Fibroblast of peridontal ligament (primary cell): ENCODE measurements around the gene FRG2C.
"Not testable (repeated sequence)": the region's sequence is repeated elsewhere in the genome, so short reads cannot be mapped to it uniquely, and the experiment has no call there.

Experiments used
- DNase-seq: peaks from one replicate; pipeline ENCODE4 v3.0.0-alpha.2; 2010; ENCODE audit errors: extremely low read depth

The FRG2C gene

DNA sequence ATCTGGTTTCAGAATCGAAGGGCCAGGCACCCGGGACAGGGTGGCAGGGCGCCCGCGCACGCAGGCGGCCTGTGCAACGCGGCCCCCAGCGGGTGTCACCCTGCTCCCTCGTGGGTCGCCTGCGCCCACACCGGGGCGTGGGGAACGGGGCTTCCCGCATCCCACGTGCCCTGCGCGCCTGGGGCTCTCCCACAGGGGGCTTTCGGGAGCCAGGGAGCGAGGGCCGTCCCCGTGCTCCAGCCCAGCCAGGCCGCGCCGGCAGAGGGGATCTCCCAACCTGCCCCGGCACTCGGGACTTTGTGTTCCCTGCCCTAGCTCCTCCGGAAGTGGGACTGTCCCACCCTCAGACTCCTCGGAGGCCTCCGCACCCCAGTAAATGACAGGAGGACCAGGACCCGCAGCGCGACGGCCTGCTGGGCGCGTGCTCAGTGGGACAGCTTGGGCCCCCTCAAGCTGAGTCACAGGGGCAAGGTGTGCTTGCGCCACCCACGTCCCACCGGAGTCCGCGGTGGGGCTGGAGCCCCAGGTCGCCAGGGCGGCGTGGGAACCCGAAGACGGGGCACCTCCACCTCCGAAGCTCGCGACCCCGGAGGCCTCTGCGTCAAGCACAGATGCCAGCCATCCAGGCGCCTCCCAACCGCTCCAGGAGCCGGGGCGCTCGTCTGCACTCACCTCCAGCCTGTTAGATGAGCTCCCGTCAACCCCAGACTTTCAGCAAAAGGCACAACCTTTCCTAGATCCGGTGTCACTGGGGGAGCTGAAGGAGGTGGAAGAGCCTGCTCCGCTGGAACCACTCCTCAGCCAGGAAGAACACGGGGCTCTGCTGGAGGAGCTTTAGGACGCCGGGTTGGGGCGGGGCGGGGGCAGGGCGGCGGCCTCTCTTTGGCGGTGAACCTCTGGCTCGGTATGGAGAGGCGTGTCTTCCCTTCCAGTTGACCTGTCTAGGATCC is 5.5 kb downstream of the FRG2C start:
- not testable (repeated sequence) for DNase-seq

DNA sequence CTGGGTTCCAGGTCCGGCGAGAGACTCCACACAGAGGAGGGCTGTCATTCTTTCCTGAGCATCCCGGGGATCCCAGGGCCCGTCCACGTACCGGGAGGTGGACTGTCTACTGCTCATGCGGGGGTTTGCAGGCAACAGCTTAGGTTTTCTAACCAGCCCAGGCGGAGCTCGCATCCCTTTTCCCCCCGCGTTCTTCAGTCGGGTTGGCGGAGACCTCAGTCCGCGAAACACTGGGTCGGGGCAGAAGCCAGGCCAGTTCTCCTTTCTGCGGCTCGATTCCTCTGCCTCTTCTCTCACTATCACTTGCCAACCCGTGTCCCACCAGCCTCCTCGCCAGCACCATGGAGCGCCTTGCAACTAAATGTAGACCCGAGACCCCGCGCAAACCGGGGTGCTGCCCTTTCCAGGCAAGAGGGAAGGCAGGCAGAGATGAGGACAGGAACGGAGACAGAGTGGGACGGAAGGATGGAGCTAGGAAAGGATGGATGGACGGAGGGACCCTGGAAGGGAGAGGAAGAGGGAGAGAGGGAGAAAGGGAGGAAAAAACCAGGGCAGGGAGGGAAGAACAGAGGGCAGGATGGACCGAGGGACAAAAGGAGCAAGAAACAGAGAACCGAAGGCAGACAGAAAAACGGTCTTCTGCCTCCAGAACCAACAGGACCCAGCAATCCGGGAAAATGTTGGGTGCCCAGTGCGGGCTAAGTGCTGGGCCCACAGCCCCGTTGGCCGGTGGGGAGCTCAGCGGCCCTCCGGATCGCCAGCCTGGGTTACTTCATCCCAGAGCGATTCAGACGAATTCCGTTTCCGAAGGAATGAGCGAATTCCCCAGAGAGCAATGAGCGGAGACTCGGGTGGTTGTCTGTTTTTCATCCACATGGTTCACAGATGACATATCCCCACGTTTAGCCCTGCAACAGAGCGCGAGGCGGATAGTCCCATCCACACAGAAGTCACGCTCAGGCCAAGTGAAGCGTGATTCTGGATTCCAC is 6.5 kb downstream of the FRG2C start:
- DNase-seq: peak; percentile 56

DNA sequence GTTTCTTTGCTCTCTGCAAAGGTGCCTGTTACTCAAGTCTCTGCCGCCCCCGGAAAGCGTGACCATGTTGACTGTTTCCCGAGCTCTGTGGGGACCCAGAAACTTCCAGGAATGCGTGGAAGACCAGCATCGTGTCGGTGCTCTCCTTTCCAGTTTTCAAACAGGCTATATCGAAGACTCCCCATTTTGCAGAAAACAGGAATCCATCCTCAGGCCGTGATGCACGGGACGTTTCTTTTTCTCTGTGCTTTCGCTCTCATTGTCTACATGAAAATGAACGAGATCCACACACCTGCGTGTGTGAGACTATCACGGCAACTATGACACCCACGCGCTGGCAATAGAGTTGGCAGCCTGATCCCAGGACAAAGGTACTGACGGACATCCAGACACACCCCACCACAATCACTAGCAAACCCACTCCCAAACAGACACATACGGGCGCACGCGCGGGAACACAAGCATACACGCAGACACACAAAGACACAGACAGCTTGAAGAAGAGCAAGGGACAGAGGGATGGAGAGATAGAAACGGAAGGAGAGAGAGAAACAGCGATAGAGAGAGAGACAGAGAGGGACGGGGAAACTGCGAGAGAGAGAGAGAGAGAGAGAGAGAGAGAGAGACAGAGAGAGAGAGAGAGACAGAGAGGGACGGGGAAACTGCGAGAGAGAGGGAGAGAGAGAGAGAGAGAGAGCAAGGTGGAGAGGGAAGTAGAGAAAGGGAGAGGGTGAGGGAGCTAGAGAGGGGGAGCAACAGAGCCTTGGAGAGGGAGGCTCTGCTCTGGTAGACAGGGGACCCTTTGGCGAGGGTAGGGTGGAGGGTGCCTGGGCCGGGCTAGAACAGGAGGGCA is 7.4 kb downstream of the FRG2C start:
- not testable (repeated sequence) for DNase-seq

DNA sequence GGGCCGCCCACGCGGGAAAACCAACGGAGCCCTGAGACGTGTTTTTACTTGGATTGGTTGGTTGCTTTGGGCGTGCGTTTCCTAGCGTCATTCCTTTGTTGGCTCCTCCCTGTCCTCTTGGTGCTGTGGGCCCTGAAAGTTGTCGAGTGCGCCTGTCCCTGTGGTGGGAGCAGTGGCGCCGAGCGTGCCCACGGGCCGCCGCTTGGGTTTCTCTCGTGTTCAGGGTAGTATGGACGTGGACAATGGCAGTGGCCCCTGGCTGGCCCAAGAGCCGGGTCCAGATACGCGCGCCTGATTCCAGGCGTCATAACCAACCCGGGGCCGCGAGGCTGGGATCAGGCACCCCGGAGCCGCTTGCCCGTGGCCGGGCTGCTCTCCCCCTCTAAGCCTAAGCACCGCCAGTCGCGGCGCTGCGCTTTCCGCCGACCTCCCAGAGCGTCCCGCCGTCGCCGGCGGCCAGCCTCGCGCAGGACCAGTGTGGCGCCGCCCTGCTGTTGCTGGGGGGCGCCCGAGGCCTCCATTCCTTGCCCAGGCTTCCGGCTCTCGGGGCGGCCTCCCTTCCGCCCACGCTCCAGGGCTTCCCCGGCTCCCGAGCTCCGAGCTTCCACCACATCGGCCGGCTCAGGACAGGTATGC is 8.1 kb downstream of the FRG2C start:
- DNase-seq: not testable (repeated sequence)

DNA sequence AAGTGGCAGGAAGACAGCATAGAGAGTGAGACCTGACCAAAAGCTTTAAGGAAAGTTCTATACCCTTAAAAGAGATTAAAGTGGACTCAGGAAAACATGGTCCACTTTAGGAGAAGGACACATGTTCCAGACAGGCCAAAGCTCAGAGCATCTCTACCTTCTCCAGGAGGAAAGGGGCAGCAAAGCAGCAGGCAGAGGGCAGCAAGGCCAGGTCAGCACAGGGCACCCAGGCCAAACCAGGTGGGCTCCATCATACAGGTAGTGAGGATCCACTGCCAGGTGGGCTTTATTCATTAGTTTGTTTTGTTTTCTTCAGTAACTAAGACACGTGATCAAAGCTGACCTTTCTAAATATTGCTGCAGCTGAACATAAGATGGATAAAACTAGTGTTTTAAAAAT is 19.8 kb downstream of the FRG2C start:
- not testable (repeated sequence) for DNase-seq

DNA sequence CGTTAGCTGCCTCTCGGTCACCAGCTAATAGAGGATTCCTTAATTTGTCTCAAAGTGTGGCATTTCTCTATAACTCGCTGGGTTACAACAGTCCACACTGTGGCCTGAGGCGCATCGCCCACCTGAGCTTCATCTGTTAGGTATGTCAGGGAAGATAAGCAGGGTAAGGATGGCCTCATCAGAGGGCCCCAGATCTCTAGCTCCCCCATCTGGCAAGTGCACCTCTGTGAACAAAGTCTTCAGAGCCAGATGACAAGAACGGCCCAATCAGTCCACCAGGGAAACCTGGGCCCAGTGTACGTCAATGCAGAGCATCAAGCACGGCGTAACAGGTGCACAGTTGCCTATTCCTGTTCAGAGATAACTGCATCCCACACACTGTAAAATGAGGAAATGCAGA is 23.2 kb downstream of the FRG2C start:
- DNase-seq: no peak

DNA sequence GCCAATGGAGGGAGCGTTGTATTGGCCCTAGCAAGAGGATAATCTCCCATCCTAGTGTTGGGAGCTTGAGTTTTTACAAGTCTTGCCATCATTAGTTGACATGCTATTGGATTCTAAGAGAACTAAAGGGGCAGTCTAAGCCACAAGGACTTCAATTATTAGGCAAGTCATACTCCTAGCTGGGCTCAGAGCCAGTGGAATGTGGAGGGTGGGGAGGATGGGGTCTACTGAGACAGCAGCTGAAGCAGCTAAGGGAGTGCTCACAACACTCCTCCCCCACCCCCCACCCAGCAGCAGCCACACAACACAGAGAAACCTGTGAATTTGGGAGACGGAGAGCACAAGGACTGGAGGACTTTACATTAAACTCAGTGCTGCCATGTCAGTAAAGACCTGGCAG is 27.9 kb downstream of the FRG2C start:
- no peak for DNase-seq
